ENCODE results near the gene GIT2. TPM values are rescaled to one million over a fixed set of nuclear protein-coding genes. Genes with fewer than 3 reads are reported as not detected.

Gene GIT2
- total and polyA plus RNA-seq, 2 experiments from 2014 or later, result 15.8 to 20.9 TPM

DNA sequence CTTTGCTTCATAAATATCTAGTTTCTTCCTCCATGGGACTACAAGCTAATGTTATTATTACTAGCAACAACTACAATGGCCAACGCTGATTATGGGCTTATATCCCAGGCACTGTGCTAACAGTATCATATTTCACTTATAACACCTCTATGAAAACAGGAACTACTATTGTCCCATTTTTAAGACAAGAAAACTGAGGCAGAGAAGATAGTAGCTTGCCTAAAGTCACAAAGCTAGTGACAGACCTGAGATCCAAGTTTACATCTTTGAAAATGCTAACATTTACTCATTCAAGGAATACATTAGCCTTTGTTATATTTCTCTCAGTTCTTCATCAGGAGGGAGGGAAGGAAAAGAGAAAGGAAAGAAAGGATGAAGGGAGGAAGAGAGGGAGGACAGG, 32.8 kb downstream of the GIT2 start:
- Mint-ChIP-seq H3K27me3 (ENCODE audit: insufficient read depth, low read depth, poor library complexity) (no peaks in the 10 kb centered on the region), H3K4me1 (peaks cover 4% of the 10 kb centered on the region; the same call in 2 of the 3 replicates), H3K36me3 (ENCODE audit: low read depth) (peaks cover 15% of the 10 kb centered on the region), H3K4me3 (no peak overlapping the region), H3K27ac (no peak overlapping the region), H3K9me3 (no peaks in the 10 kb centered on the region)
- Histone ChIP-seq H3K36me3 (ENCODE audit: insufficient read depth) (no peaks in the 10 kb centered on the region; the same call in 1 of the 2 replicates), H4K20me1 (replicated peaks; ENCODE audit: insufficient read depth) (no peaks in the 10 kb centered on the region), H3K4me1 (ENCODE audit: insufficient read depth) (no peaks in the 10 kb centered on the region), H2AFZ (no peak overlapping the region), H3K4me3 (no peak overlapping the region), H3F3A (replicated peaks; ENCODE audit: low read depth) (no peaks in the 10 kb centered on the region), H3K27me3 (ENCODE audit: insufficient read depth) (no peaks in the 10 kb centered on the region), H3K27ac (ENCODE audit: low read depth) (no peak overlapping the region), H3K79me2 (replicated peaks; ENCODE audit: insufficient read depth) (no peaks in the 10 kb centered on the region), H3K9me2 (ENCODE audit: insufficient read depth) (no peaks in the 10 kb centered on the region), H3K4me2 (no peak overlapping the region)
- ATAC-seq (no peak), DNase-seq (ENCODE audit: low spot score) (no peak)
- TF ChIP-seq STAT1 (IDR thresholded peaks at IDR 0.05; ENCODE audit: unreplicated experiment) (no peak), ETS1 (IDR thresholded peaks at IDR 0.05) (no peak), NANOG (IDR thresholded peaks at IDR 0.05; ENCODE audit: borderline replicate concordance) (no peak), EZH2 (IDR thresholded peaks at IDR 0.05; ENCODE audit: low read depth, unreplicated experiment) (no peak), JUNB (IDR thresholded peaks at IDR 0.05; ENCODE audit: unreplicated experiment) (no peak), ZNF462 (CRISPR knock-in tag; IDR thresholded peaks at IDR 0.05) (no peak), ZNF331 (CRISPR knock-in tag; IDR thresholded peaks at IDR 0.05; ENCODE audit: low read depth) (no peak), ZNF114 (CRISPR knock-in tag; IDR thresholded peaks at IDR 0.05) (no peak)
- TF ChIP-seq, protein P1, sequence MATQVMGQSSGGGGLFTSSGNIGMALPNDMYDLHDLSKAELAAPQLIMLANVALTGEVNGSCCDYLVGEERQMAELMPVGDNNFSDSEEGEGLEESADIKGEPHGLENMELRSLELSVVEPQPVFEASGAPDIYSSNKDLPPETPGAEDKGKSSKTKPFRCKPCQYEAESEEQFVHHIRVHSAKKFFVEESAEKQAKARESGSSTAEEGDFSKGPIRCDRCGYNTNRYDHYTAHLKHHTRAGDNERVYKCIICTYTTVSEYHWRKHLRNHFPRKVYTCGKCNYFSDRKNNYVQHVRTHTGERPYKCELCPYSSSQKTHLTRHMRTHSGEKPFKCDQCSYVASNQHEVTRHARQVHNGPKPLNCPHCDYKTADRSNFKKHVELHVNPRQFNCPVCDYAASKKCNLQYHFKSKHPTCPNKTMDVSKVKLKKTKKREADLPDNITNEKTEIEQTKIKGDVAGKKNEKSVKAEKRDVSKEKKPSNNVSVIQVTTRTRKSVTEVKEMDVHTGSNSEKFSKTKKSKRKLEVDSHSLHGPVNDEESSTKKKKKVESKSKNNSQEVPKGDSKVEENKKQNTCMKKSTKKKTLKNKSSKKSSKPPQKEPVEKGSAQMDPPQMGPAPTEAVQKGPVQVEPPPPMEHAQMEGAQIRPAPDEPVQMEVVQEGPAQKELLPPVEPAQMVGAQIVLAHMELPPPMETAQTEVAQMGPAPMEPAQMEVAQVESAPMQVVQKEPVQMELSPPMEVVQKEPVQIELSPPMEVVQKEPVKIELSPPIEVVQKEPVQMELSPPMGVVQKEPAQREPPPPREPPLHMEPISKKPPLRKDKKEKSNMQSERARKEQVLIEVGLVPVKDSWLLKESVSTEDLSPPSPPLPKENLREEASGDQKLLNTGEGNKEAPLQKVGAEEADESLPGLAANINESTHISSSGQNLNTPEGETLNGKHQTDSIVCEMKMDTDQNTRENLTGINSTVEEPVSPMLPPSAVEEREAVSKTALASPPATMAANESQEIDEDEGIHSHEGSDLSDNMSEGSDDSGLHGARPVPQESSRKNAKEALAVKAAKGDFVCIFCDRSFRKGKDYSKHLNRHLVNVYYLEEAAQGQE (IDR thresholded peaks at IDR 0.05; ENCODE audit: unreplicated experiment), result no peak

Data from GM23338 (cell line).